ENCODE results near the gene RUBCNL. TPM values are rescaled to one million over a fixed set of nuclear protein-coding genes. Genes with fewer than 3 reads are reported as not detected.

The RUBCNL gene
- total RNA-seq, 1 donor from 2014 or later, result 0.70 TPM

- DNase-seq, result no peak
- intact Hi-C loops (cut with DNase I), result no loop called here
- no peak for ATAC-seq (ENCODE audit: poor library complexity)
Observed at GRCh38 chr13:46317120-46317519, 69.9 kb downstream of the RUBCNL start.

GRCh38 chr13:46315491-46316075, 71.5 kb downstream of the RUBCNL start:
- ATAC-seq (ENCODE audit: poor library complexity) (no peak), DNase-seq (no peak)
- intact Hi-C loops (cut with DNase I), result no loop called here

GRCh38 chr13:46315036-46315435, 72.0 kb downstream of the RUBCNL start:
- DNase-seq (no peak), ATAC-seq (ENCODE audit: poor library complexity) (no peak)
- intact Hi-C loops (cut with DNase I), result no loop called here

- ATAC-seq (ENCODE audit: poor library complexity), result no peak
- no peak for DNase-seq
- intact Hi-C loops (cut with DNase I), result no loop called here
Observed at GRCh38 chr13:46314587-46314986, 72.5 kb downstream of the RUBCNL start.

- ATAC-seq (ENCODE audit: poor library complexity), result no peak
- no peak for DNase-seq
- intact Hi-C loops (cut with DNase I), result no loop called here
Observed at GRCh38 chr13:46313432-46314257, 73.4 kb downstream of the RUBCNL start.

GRCh38 chr13:46313024-46313423, 74.0 kb downstream of the RUBCNL start:
- DNase-seq (no peak), ATAC-seq (ENCODE audit: poor library complexity) (no peak)
- intact Hi-C loops (cut with DNase I), result no loop called here

- no peak for ATAC-seq (ENCODE audit: poor library complexity)
- DNase-seq, result no peak
- intact Hi-C loops (cut with DNase I), result no loop called here
Observed at GRCh38 chr13:46311217-46311616, 75.8 kb downstream of the RUBCNL start.

- intact Hi-C loops (cut with DNase I), result no loop called here
- DNase-seq, result no peak
- no peak for ATAC-seq (ENCODE audit: poor library complexity)
Observed at GRCh38 chr13:46310066-46310465, 77.0 kb downstream of the RUBCNL start.

GRCh38 chr13:46307554-46307953, 79.5 kb downstream of the RUBCNL start:
- intact Hi-C loops (cut with DNase I), result no loop called here
- DNase-seq (no peak), ATAC-seq (ENCODE audit: poor library complexity) (no peak)

- ATAC-seq (ENCODE audit: poor library complexity) (no peak), DNase-seq (no peak)
- intact Hi-C loops (cut with DNase I), result no loop called here
Observed at GRCh38 chr13:46304546-46304945, 82.5 kb downstream of the RUBCNL start.

GRCh38 chr13:46303742-46304385, 83.2 kb downstream of the RUBCNL start:
- ATAC-seq (ENCODE audit: poor library complexity) (no peak), DNase-seq (no peak)
- intact Hi-C loops (cut with DNase I), result no loop called here

GRCh38 chr13:46297361-46297811, 89.7 kb downstream of the RUBCNL start:
- intact Hi-C loops (cut with DNase I), result no loop called here
- DNase-seq (no peak), ATAC-seq (ENCODE audit: poor library complexity) (no peak)

- no peak for DNase-seq
- ATAC-seq (ENCODE audit: poor library complexity), result peak; percentile 53
- intact Hi-C loops (cut with DNase I), result no loop called here
Observed at GRCh38 chr13:46296921-46297320, 90.1 kb downstream of the RUBCNL start.

GRCh38 chr13:46296115-46296822, 90.8 kb downstream of the RUBCNL start:
- intact Hi-C loops (cut with DNase I), result no loop called here
- no peak for DNase-seq

GRCh38 chr13:46295491-46296114, 91.4 kb downstream of the RUBCNL start:
- peak; percentile 43 for DNase-seq
- peak; percentile 58 for ATAC-seq (ENCODE audit: poor library complexity)
- intact Hi-C loops (cut with DNase I), result no loop called here

More at GRCh38 chr13:46296115-46296822, 90.8 kb downstream of the RUBCNL start:
- peak; percentile 83 for ATAC-seq (ENCODE audit: poor library complexity)

- no peak for ATAC-seq (ENCODE audit: poor library complexity)
- intact Hi-C loops (cut with DNase I), result no loop called here
Observed at GRCh38 chr13:46293436-46293835, 93.6 kb downstream of the RUBCNL start.

More at GRCh38 chr13:46293436-46293835, 93.6 kb downstream of the RUBCNL start:
- DNase-seq, result no peak
